Activated CD8-positive, alpha-beta memory T cell treated with anti-CD3 and anti-CD28 coated beads, Interleukin-2, amount 50 U/mL, for 1 hour (primary cell): ENCODE measurements around the gene BMP7.

Source experiments
- DNase-seq: peaks from one replicate; pipeline ENCODE4 v3.0.0-alpha.2; 2020; ENCODE audit errors: extremely low read depth

The BMP7 gene

GRCh38 chr20:57147185-57147584, 119.3 kb downstream of the BMP7 start:
- DNase-seq = no peak

- DNase-seq = no peak
These were observed 120.3 kb downstream of the BMP7 start for GRCh38 chr20:57146155-57146554.

- DNase-seq = no peak
These were observed 121.3 kb downstream of the BMP7 start for GRCh38 chr20:57145089-57145631.

DNA sequence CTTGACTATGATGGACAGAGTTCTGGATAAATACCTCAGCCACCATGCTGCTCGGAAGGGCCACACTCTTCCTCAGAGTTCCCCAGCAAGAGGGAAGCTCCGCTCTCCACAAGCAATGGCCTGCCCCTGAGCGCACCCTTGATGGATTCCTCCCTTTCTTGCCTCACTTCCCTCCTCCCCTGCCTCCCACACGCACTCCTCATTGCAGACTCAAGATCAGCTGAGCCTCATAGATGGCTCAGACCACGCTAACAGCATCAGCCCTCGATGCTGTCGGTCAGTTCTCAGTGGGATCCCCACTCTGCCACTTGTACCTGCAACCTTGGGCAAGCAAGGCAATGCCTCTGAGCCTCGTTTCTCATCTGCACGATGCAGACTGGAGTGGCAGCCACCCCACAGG, 123.3 kb downstream of the BMP7 start:
- no peak for DNase-seq

GRCh38 chr20:57142667-57143066, 123.8 kb downstream of the BMP7 start:
- DNase-seq = no peak

- no peak for DNase-seq
These were observed 124.9 kb downstream of the BMP7 start for GRCh38 chr20:57141492-57141891.

DNA sequence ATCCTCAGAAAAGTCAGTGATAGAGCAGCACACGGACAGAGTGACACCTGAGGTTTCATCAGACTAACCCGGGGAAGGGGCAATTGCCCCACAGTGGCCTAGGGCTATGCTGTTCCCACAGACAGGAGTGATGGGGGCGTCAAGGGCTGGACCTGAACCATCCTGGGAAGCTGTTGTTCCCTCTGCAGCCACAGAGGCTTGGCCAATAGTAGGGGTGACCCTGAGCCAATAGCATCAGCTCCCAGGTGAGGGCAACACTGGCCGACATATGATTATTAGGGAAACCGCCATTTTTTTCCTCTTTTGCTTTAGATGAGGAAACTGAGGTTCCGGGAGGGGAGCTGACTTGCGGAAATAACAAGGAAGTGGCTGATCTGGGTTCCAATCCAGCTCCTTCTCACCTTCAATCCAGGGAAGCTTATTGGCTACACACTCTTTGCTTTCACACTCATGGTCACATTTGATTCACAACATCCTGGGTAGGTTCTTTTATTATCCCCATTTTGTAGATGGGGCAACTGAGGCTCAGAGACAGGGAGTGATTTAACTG, 126.0 kb downstream of the BMP7 start:
- no peak for DNase-seq

GRCh38 chr20:57139342-57140093, 126.9 kb downstream of the BMP7 start:
- no peak for DNase-seq

GRCh38 chr20:57138198-57138995, 128.0 kb downstream of the BMP7 start:
- DNase-seq = no peak

- no peak for DNase-seq
These were observed 128.8 kb downstream of the BMP7 start for GRCh38 chr20:57137676-57138075.

GRCh38 chr20:57136734-57137133, 129.7 kb downstream of the BMP7 start:
- no peak for DNase-seq

DNA sequence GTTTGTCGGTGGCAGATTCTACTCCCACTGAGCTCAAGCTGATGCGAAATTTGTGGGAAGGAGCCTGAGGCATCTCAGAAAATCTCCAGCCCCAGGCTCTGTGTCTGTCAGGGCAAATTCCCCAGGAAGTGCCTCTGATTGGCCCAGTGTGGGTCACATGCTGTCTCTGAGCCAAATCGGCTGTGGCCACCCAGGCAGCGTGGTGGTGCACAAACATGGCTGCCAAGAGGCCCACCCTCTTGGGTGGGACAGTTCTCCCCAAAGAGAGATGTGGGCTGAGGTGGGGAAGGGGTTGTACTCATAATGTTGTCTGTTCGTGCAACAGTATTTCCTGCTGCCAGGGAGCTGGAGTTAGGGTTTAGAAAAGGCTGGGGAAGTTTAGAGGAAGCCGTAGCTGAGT, 130.6 kb downstream of the BMP7 start:
- DNase-seq = no peak

DNA sequence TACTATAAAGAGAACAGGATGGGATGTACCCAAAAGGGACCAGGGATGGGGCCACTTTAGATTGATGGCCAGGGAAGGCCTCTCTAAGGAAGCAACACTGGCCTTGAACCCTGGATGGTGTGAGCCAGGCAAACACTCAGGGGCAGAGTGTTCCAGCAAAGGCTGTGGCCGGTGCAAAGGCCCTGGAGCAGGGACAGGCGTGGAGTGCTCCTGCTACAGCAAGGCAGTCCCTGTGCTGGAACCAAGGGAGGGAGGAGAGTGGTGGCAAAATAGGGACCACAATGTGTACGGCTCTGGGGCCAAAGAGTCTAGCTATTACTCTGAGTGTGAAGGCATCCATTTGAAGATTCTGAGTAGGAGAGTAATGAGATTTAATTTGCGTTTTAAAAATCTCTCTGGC, 131.6 kb downstream of the BMP7 start:
- DNase-seq = no peak

DNA sequence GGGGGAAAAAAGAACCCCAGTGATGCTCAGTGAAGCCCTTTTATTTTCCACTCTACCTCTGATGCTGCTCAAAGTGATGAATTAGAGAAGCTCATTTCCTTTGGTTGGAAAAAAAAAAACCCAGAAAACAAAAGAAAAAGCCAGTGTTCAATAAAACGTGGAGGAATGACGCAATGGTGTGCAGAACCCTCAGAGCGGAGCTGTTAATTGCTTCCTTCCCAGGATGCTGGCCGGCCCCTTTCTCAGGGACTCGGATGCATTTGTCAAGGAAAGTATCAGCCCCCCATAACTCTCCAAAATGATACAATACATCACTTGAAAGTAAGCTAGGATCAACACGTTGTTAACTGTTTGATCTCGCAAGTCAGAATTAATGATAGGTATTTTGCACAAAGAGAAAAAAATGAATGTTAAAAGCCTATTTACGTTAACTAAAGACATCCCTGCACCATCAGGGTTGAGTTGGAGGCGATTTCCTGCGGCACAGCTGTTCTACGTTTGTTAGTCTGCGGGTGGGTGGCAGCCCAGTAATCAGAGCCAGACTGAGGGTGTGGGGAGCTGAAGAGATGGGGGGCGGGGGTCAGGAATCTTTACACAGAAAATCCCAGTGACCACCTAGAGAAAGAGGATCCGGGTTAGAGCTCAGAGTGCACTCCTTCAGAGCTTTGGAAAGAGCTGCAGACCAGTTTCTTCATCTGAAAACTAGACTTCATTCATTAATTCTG, 132.4 kb downstream of the BMP7 start:
- DNase-seq = no peak

DNA sequence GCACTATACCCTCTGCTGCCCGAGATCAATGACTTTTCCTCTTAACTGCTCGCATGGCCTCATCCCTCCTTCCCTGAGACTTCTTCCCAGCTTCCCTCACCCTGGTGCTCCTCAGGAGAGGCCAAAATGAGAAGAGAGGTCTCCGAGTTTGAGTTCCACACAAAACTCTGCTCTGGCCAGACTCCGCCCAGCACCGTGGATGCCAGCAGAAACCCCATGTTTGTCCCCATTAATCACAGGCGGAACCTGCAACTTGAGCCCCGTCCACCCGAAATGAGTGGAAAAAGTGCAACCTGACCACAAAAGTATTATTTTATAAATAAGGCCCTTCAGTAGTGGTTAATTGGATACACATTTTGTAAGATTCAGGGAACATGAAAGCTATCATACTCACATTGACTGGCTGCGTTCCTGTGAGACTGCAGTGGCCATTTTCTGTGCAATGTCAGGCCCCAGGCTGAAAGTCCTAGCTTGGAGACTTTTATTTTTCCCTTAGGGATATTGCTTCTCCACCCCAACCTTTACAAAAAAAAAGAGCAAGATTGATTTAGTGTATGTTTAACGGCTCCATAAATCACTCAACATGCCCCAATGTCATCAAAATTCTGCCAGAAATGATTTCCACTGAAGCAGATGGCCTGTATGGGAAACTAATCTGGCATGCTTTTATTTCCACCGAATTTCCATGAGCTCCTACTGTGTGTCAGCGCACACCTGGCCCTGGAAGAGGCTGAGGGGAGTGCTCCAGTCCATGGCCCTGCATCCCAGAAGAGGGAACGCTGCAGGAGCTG, 134.6 kb downstream of the BMP7 start:
- no peak for DNase-seq

DNA sequence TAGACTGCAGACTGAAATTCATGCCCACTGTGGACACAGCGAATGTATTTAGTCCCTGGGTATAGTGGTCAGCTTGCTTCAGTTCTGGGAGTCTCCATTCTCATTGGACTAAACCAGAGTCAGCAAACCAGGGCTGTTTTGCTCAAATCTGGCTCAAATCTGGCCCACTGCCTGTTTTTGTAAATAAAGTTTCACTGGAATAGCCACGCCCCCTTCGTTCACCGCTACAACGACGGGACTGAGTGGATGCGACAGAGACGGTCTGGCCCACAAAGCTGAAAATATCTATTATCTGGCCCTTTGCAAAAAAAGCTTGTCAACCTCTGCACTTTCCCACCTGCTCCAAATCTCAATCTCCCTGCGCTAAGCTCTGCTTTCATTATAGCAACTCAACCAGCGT, 135.4 kb downstream of the BMP7 start:
- no peak for DNase-seq

DNA sequence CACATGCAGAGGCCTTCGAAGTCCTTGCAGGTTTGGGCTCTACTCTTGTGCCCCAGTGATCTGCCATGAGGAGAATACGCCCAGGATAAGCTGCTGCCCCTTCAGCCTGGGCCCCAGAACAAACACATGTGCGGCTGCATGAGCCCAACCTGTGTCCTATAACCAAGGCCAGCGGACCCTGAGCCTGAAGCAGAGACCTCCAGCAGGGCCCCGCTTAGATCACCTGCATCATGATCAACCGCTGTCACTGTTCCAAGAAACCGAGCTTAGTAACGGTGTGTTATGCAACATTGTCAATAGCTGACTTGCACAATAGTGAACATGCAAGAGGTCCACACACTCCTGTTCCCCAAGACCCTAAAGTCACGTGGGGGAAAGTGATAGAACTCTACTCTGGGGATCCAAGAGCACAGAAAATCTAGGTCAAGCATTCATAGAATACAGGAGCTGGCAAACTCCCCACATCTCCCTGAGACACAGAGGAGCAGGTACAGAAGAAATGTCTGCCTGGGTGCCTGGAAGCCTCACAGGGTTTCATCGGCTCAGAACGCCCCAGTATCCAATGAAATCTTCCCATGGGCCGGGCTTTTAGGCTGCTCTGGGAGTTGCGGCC, 136.2 kb downstream of the BMP7 start:
- DNase-seq = no peak

DNA sequence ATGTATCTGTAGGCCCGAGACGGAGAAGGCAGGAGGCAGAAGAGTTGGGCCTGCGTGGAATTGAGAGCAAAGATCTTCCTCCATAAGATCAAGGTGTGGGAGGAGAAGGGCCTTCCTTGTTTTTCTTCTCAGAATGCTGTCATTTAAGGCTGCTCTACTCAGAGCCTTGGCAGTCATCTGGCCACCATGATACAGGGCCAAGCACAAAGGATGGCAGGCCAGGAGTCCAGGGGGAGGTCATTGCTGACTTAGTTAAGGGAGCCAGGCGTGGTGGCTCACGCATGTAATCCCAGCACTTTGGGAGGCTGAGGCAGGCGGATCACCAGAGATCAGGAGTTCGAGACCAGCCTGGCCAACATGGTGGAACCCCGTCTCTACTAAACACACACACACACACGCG, 137.1 kb downstream of the BMP7 start:
- no peak for DNase-seq

- no peak for DNase-seq
These were observed 138.2 kb downstream of the BMP7 start for GRCh38 chr20:57128044-57128757.

DNA sequence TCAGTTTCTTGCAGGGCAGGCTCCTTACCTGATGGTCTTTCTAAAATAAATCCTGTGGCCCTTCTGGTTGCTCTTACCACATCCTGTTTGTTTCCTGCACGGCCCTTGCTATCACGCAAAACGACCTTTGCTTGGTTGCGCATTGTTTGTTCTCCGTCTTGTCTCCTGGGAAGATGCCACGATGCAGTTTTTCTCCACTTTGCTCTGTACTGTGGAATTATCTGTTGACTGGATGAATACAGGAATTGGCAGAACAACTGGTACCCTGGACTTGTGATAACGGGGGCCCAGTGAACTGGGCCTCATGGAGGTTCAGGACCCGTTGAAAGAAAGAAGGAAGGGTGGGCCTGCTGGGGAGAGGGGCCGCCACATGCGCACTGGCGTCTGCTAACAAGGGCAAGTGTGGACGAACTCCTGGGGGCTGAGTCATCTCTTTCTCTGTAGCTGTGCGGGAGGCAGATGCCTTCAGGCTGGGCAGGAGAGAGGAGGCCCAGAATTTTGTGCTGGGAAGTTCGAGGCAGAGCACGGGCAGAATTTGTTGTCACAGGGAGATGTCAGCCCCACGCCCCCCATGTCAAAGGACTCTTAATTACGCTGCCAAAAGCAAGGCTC, 139.9 kb downstream of the BMP7 start:
- DNase-seq = no peak
